ENCODE measurements around the gene CDC42SE2. TPM values are rescaled to one million over a fixed set of nuclear protein-coding genes. Genes with fewer than 3 reads are reported as not detected.

Gene CDC42SE2
- total RNA-seq, 1 experiment from 2014 or later = 23.2 TPM

- peaks cover 0 to 1% of the 10 kb centered on the region in 2 experiments; a peak in 1 of 5 replicates for H3K9me3 Mint-ChIP-seq
- Histone ChIP-seq H3K14ac (ENCODE audit: insufficient read depth, low read length) (no peak overlapping the region), H4K20me1 (ENCODE audit: control insufficient read depth, insufficient read depth, insufficient read length) (no peaks in the 10 kb centered on the region), H4K8ac (replicated peaks; ENCODE audit: insufficient read length, low read depth, low read length) (no peak overlapping the region), H3K79me2 (ENCODE audit: insufficient read depth, low read length) (no peaks in the 10 kb centered on the region; the same call in 1 of the 2 replicates), H3K18ac (ENCODE audit: insufficient read length, low read depth, low read length) (no peak overlapping the region), H2BK15ac (ENCODE audit: low read depth, low read length) (no peak overlapping the region), H4K5ac (ENCODE audit: insufficient read length, low read depth, low read length) (no peak overlapping the region), H3K23me2 (ENCODE audit: insufficient read length, low read depth, low read length, poor library complexity, severe bottlenecking) (no peaks in the 10 kb centered on the region), H3K23ac (ENCODE audit: insufficient read length, low read depth, low read length) (no peak overlapping the region), H3K9me3 (ENCODE audit: control insufficient read depth, low read depth, low read length) (no peaks in the 10 kb centered on the region), H3T11ph (ENCODE audit: low read length) (no peak overlapping the region), H3K9ac (ENCODE audit: extremely low read depth, insufficient read length, low read length) (no peak overlapping the region), H2BK20ac (ENCODE audit: low read depth, low read length, poor library complexity, severe bottlenecking) (no peak overlapping the region), H3K4me2 (ENCODE audit: insufficient read depth, insufficient read length, low read length) (no peak overlapping the region), H2BK120ac (ENCODE audit: low read depth, low read length, poor library complexity, severe bottlenecking) (no peak overlapping the region), H3K27me3 (ENCODE audit: insufficient read depth, low read length) (no peaks in the 10 kb centered on the region), H4K91ac (ENCODE audit: insufficient read length, low read depth, low read length) (no peak overlapping the region), H3K79me1 (ENCODE audit: insufficient read depth, low read depth, low read length, poor library complexity, severe bottlenecking) (no peaks in the 10 kb centered on the region), H2AK5ac (ENCODE audit: insufficient read length, low read length) (no peak overlapping the region), H3K4me1 (ENCODE audit: insufficient read depth, low read length) (no peaks in the 10 kb centered on the region; the same call in 1 of the 2 replicates), H3K56ac (ENCODE audit: insufficient read length, low read depth, low read length) (no peak overlapping the region), H3K27ac (ENCODE audit: insufficient read length, low read depth, low read length) (no peak overlapping the region), H3K4ac (ENCODE audit: low read depth, low read length) (no peak overlapping the region), H2AFZ (ENCODE audit: low read length) (no peak overlapping the region), H2BK12ac (ENCODE audit: insufficient read length, low read depth, low read length) (no peak overlapping the region), H2BK5ac (ENCODE audit: insufficient read length, low read length) (no peak overlapping the region)
- DNase-seq = no peak
- 86% methylated on average over 1 of the region's 3 CpGs for WGBS (ENCODE audit: extremely low coverage, insufficient read length, low lambda C conversion rate)
- H3K4me3 Mint-ChIP-seq = no peak overlapping the region
- no peak for TF ChIP-seq CTCF (conservative IDR thresholded peaks at IDR 0.05)
- peaks cover 10% of the 10 kb centered on the region in 2 experiments for H3K4me1 Mint-ChIP-seq
- no peaks in the 10 kb centered on the region for H3K27me3 Mint-ChIP-seq (ENCODE audit: low read depth)
- H3K36me3 Mint-ChIP-seq (ENCODE audit: insufficient read depth in 1 of 3, low read depth in 3 of 3) = peaks cover 0 to 1% (median under 1%) of the 10 kb centered on the region in 3 experiments; a peak in 3 of 7 replicates
- H3K27ac Mint-ChIP-seq = peak overlapping the region; percentile 0 to 4 (median 0); a peak in 2 of 7 replicates
Measured at GRCh38 chr5:131299465-131299864, 35.6 kb downstream of the CDC42SE2 start.
